Osteoblast (primary cell): ENCODE results near the gene SLC22A17. TPM values are rescaled to one million over a fixed set of nuclear protein-coding genes. Genes with fewer than 3 reads are reported as not detected.
"Not testable (repeated sequence)": the region's sequence is repeated elsewhere in the genome, so short reads cannot be mapped to it uniquely, and the experiment has no call there.

Experiments used
- DNase-seq: peaks from one replicate; pipeline ENCODE4 v3.0.0; 2011; ENCODE audit warnings: low spot score, mixed read lengths; ENCODE audit not compliant: insufficient read length; ENCODE audit errors: missing footprints
- H2AFZ ChIP-seq: 2 replicates; pipeline ENCODE4 v1.6.0; 2011; ENCODE audit warnings: mild to moderate bottlenecking, low read length
- H3K27ac ChIP-seq: 2 replicates; pipeline ENCODE4 v1.5.1; 2011; ENCODE audit warnings: mild to moderate bottlenecking, low read depth, low read length, moderate library complexity
- H3K27me3 ChIP-seq: 2 replicates; pipeline ENCODE4 v1.6.0; 2012; ENCODE audit warnings: mild to moderate bottlenecking, control low read depth, inconsistent platforms, low read length, moderate library complexity; ENCODE audit not compliant: insufficient read depth
- H3K36me3 ChIP-seq: 2 replicates; pipeline ENCODE4 v1.5.1; 2011; ENCODE audit warnings: mild to moderate bottlenecking, low read length, control low read depth, moderate library complexity; ENCODE audit not compliant: insufficient read depth
- H3K4me1 ChIP-seq: 2 replicates; pipeline ENCODE4 v1.5.1; 2011; ENCODE audit warnings: mild to moderate bottlenecking, low read length, control low read depth, moderate library complexity; ENCODE audit not compliant: insufficient read depth
- H3K4me2 ChIP-seq: 2 replicates; pipeline ENCODE4 v1.6.0; 2011; ENCODE audit warnings: mild to moderate bottlenecking, low read length; ENCODE audit not compliant: insufficient read depth
- H3K4me3 ChIP-seq: fragments of 200-600 bp; sonication (generic); 3 replicates; pipeline ENCODE4 v1.5.1; 2012; ENCODE audit warnings: mild to moderate bottlenecking, low read length, inconsistent platforms; ENCODE audit not compliant: insufficient read depth
- H3K79me2 ChIP-seq: 2 replicates; pipeline ENCODE4 v1.6.0; 2012; ENCODE audit warnings: mild to moderate bottlenecking, low read length, control low read depth, inconsistent platforms; ENCODE audit not compliant: insufficient read depth
- H3K9me3 ChIP-seq: 2 replicates; pipeline ENCODE4 v1.5.1; 2011; ENCODE audit warnings: low read depth, low read length, control low read depth
- H4K20me1 ChIP-seq: 2 replicates; pipeline ENCODE4 v1.6.0; 2012; ENCODE audit warnings: mild to moderate bottlenecking, low read length, control low read depth; ENCODE audit not compliant: insufficient read depth
- CTCF ChIP-seq: IDR thresholded peaks from 2 replicates; pipeline ENCODE4 v1.5.1; 2011; ENCODE audit warnings: mild to moderate bottlenecking, low read depth, low read length, moderate library complexity; ENCODE audit errors: extremely low read depth
- total RNA-seq: library from RNA; depleted of rRNA; stranded (reverse); fragments of >200 nt; gene quantifications from 2 replicates; pipeline ENCODE4 v1.2.3, GENCODE V29; 2012

SLC22A17 gene
- total RNA-seq, 1 donor, result 18.1 TPM

- Histone ChIP-seq H3K4me2 (no peak overlapping the region), H3K4me3 (no peak overlapping the region), H3K9me3 (no peaks in the 10 kb centered on the region), H3K36me3 (no peaks in the 10 kb centered on the region), H3K27me3 (no peaks in the 10 kb centered on the region), H2AFZ (no peak overlapping the region), H3K79me2 (no peaks in the 10 kb centered on the region), H4K20me1 (no peaks in the 10 kb centered on the region), H3K4me1 (no peaks in the 10 kb centered on the region), H3K27ac (no peak overlapping the region)
- no peak for DNase-seq
- no peak for TF ChIP-seq CTCF
These were observed 17.1 kb downstream of the SLC22A17 start for GRCh38 chr14:23335623-23336022.

GRCh38 chr14:23327947-23328744 is 24.5 kb downstream of the SLC22A17 start:
- H3K27ac ChIP-seq, result no peak overlapping the region
- TF ChIP-seq CTCF, result peak; percentile 90
- DNase-seq, result peak; percentile 95
- no peak overlapping the region for H3K4me2 ChIP-seq
- H3K4me3 ChIP-seq, result no peak overlapping the region
- H4K20me1 ChIP-seq, result peaks cover 10% of the 10 kb centered on the region
- H3K9me3 ChIP-seq, result no peaks in the 10 kb centered on the region
- H2AFZ ChIP-seq, result no peak overlapping the region
- H3K27me3 ChIP-seq, result no peaks in the 10 kb centered on the region
- H3K36me3 ChIP-seq, result peaks cover 20% of the 10 kb centered on the region
- H3K79me2 ChIP-seq, result peaks cover 13% of the 10 kb centered on the region
- H3K4me1 ChIP-seq, result no peaks in the 10 kb centered on the region

GRCh38 chr14:23326491-23327332 is 26.0 kb downstream of the SLC22A17 start:
- no peaks in the 10 kb centered on the region for H3K9me3 ChIP-seq
- no peak overlapping the region for H3K4me3 ChIP-seq
- H3K27me3 ChIP-seq, result no peaks in the 10 kb centered on the region
- peaks cover 27% of the 10 kb centered on the region for H3K79me2 ChIP-seq
- no peak overlapping the region for H3K27ac ChIP-seq
- peaks cover 19% of the 10 kb centered on the region for H4K20me1 ChIP-seq
- H3K36me3 ChIP-seq, result peaks cover 24% of the 10 kb centered on the region
- H2AFZ ChIP-seq, result no peak overlapping the region
- TF ChIP-seq CTCF, result no peak
- H3K4me1 ChIP-seq, result peaks cover 7% of the 10 kb centered on the region
- H3K4me2 ChIP-seq, result no peak overlapping the region
- no peak for DNase-seq

GRCh38 chr14:23325746-23326145 is 26.9 kb downstream of the SLC22A17 start:
- peaks cover 24% of the 10 kb centered on the region for H3K36me3 ChIP-seq
- H3K4me3 ChIP-seq, H3K27me3 ChIP-seq, DNase-seq, H3K4me1 ChIP-seq, H3K4me2 ChIP-seq, H2AFZ ChIP-seq, H3K9me3 ChIP-seq, H3K27ac ChIP-seq: not testable (repeated sequence)
- peaks cover 19% of the 10 kb centered on the region for H4K20me1 ChIP-seq
- peaks cover 27% of the 10 kb centered on the region for H3K79me2 ChIP-seq
